Measurements from ENCODE around the gene OPCML. TPM values are rescaled to one million over a fixed set of nuclear protein-coding genes. Genes with fewer than 3 reads are reported as not detected.

Gene OPCML
- polyA plus RNA-seq, 1 donor (not counting 4 experiments of a cell fraction or from before 2014, with no cell fraction given): 0.04 TPM

GRCh38 chr11:133383689-133384088 is 148.6 kb downstream of the OPCML start:
- H3K79me2 ChIP-seq (ENCODE audit: control insufficient read depth, insufficient read depth, low read length): no peaks in the 10 kb centered on the region
- no peak overlapping the region for H2AFZ ChIP-seq (ENCODE audit: control insufficient read depth, low read length)
- dilution Hi-C loops (cut with MboI; ENCODE audit: extremely low pct_ligation_motif_present, low sequenced_read_pairs): no loop called here
- H3K9me3 ChIP-seq (ENCODE audit: control insufficient read depth, low read depth, low read length): no peaks in the 10 kb centered on the region
- H3K4me1 ChIP-seq (ENCODE audit: control insufficient read depth, extremely low read depth, insufficient read depth, low read length): no peaks in the 10 kb centered on the region
- FAIRE-seq: no peak
- no peak overlapping the region for H3K9ac ChIP-seq (ENCODE audit: control insufficient read depth, extremely low read depth, insufficient read depth, low read length)
- no peak overlapping the region for H3K4me3 ChIP-seq (ENCODE audit: control insufficient read depth in 2 of 3, extremely low read depth in 1 of 3, insufficient read depth in 2 of 3, low read depth in 1 of 3, low read length in 3 of 3)
- no peak overlapping the region for H3K27ac ChIP-seq (ENCODE audit: control insufficient read depth, insufficient read depth, low read length)
- H3K4me2 ChIP-seq (ENCODE audit: control insufficient read depth, extremely low read depth, insufficient read depth, low read depth, low read length): no peak overlapping the region
- DNase-seq (ENCODE audit: low read depth, low spot score): no peak
- no peaks in the 10 kb centered on the region for H4K20me1 ChIP-seq (ENCODE audit: control insufficient read depth, extremely low read depth, insufficient read depth, low read length)
- H3K36me3 ChIP-seq (ENCODE audit: control insufficient read depth in 2 of 2, extremely low read depth in 1 of 2, insufficient read depth in 2 of 2, low read length in 2 of 2): no peaks in the 10 kb centered on the region
- TF ChIP-seq EZH2 (IDR thresholded peaks at IDR 0.05; ENCODE audit: low read length) (no peak), CTCF (optimal IDR thresholded peaks at IDR 0.05 in 1 of 3, IDR thresholded peaks at IDR 0.05 in 1 of 3, conservative IDR thresholded peaks at IDR 0.05 in 1 of 3; ENCODE audit: extremely low read depth in 1 of 3, insufficient read depth in 2 of 3, low read length in 3 of 3) (no peak)
- H3K27me3 ChIP-seq (ENCODE audit: control insufficient read depth, extremely low read depth, insufficient read depth, low read length): no peaks in the 10 kb centered on the region
- H3K9me1 ChIP-seq (ENCODE audit: control insufficient read depth, extremely low read depth, insufficient read depth, low read length): no peaks in the 10 kb centered on the region

- TF ChIP-seq CTCF (optimal IDR thresholded peaks at IDR 0.05 in 1 of 3, IDR thresholded peaks at IDR 0.05 in 1 of 3, conservative IDR thresholded peaks at IDR 0.05 in 1 of 3; ENCODE audit: extremely low read depth in 1 of 3, insufficient read depth in 2 of 3, low read length in 3 of 3) (no peak), EZH2 (IDR thresholded peaks at IDR 0.05; ENCODE audit: low read length) (no peak)
- no peaks in the 10 kb centered on the region for H3K4me1 ChIP-seq (ENCODE audit: control insufficient read depth, extremely low read depth, insufficient read depth, low read length)
- DNase-seq (ENCODE audit: low read depth, low spot score) (no peak), FAIRE-seq (no peak)
- H4K20me1 ChIP-seq (ENCODE audit: control insufficient read depth, extremely low read depth, insufficient read depth, low read length): no peaks in the 10 kb centered on the region
- no peak overlapping the region for H3K4me3 ChIP-seq (ENCODE audit: control insufficient read depth in 2 of 3, extremely low read depth in 1 of 3, insufficient read depth in 2 of 3, low read depth in 1 of 3, low read length in 3 of 3)
- H3K9me1 ChIP-seq (ENCODE audit: control insufficient read depth, extremely low read depth, insufficient read depth, low read length): no peaks in the 10 kb centered on the region
- no peaks in the 10 kb centered on the region for H3K9me3 ChIP-seq (ENCODE audit: control insufficient read depth, low read depth, low read length)
- dilution Hi-C loops (cut with MboI; ENCODE audit: extremely low pct_ligation_motif_present, low sequenced_read_pairs): no loop called here
- H3K9ac ChIP-seq (ENCODE audit: control insufficient read depth, extremely low read depth, insufficient read depth, low read length): no peak overlapping the region
- H3K27ac ChIP-seq (ENCODE audit: control insufficient read depth, insufficient read depth, low read length): no peak overlapping the region
- H3K4me2 ChIP-seq (ENCODE audit: control insufficient read depth, extremely low read depth, insufficient read depth, low read depth, low read length): no peak overlapping the region
- no peaks in the 10 kb centered on the region for H3K79me2 ChIP-seq (ENCODE audit: control insufficient read depth, insufficient read depth, low read length)
- H3K27me3 ChIP-seq (ENCODE audit: control insufficient read depth, extremely low read depth, insufficient read depth, low read length): no peaks in the 10 kb centered on the region
- H2AFZ ChIP-seq (ENCODE audit: control insufficient read depth, low read length): no peak overlapping the region
- no peaks in the 10 kb centered on the region for H3K36me3 ChIP-seq (ENCODE audit: control insufficient read depth in 2 of 2, extremely low read depth in 1 of 2, insufficient read depth in 2 of 2, low read length in 2 of 2)
Observed at GRCh38 chr11:133383201-133383600, 149.1 kb downstream of the OPCML start.

Measured in keratinocyte (primary cell).